HepG2 (cell line): ENCODE data around the gene PPP4R2. TPM values are rescaled to one million over a fixed set of nuclear protein-coding genes. Genes with fewer than 3 reads are reported as not detected.
A peak's percentile ranks its signal among the peaks of the same experiment; 100 is the strongest.

Experiments
- ARNTL ChIP-seq: sonication (generic); formaldehyde crosslinking; IDR thresholded peaks from 2 replicates; pipeline ENCODE4 v1.4.0; 2020; ENCODE audit warnings: mild to moderate bottlenecking, missing genetic modification reagents
- GABPB1 ChIP-seq: IDR thresholded peaks from 2 replicates; pipeline ENCODE4 v1.6.1; 2016; ENCODE audit warnings: mild to moderate bottlenecking, missing genetic modification reagents, moderate library complexity, missing compliant biosample characterization
- HDAC1 ChIP-seq: sonication (generic); formaldehyde crosslinking; IDR thresholded peaks from 2 replicates; pipeline ENCODE4 v1.5.1; 2020; ENCODE audit warnings: mild to moderate bottlenecking, missing genetic modification reagents
- HIVEP1 ChIP-seq: sonication (generic); formaldehyde crosslinking; IDR thresholded peaks from 2 replicates; pipeline ENCODE4 v1.4.0; 2020; ENCODE audit warnings: mild to moderate bottlenecking, missing genetic modification reagents
- KDM5B ChIP-seq: sonication (generic); formaldehyde crosslinking; IDR thresholded peaks from 2 replicates; pipeline ENCODE4 v1.4.0; 2020; ENCODE audit warnings: missing genetic modification reagents, mild to moderate bottlenecking, borderline replicate concordance
- KDM6A ChIP-seq: IDR thresholded peaks from 2 replicates; pipeline ENCODE4 v1.6.1; 2016; ENCODE audit warnings: low read depth
- MBD4 ChIP-seq: IDR thresholded peaks from 2 replicates; pipeline ENCODE4 v1.6.1; 2012; ENCODE audit warnings: low read length, inconsistent platforms, borderline replicate concordance
- PITX1 ChIP-seq: sonication (generic); formaldehyde crosslinking; IDR thresholded peaks from 2 replicates; pipeline ENCODE4 v1.5.1; 2020; ENCODE audit warnings: mild to moderate bottlenecking, missing genetic modification reagents
- REPIN1 ChIP-seq: sonication (generic); formaldehyde crosslinking; IDR thresholded peaks from 2 replicates; pipeline ENCODE4 v1.8.0; 2022; ENCODE audit warnings: missing genetic modification reagents, low read depth, mild to moderate bottlenecking, borderline replicate concordance
- SOX5 ChIP-seq: IDR thresholded peaks from 2 replicates; pipeline ENCODE4 v1.6.1; 2016; ENCODE audit warnings: borderline replicate concordance
- SP4 ChIP-seq: sonication (generic); formaldehyde crosslinking; IDR thresholded peaks from 2 replicates; pipeline ENCODE4 v1.8.1; 2023; ENCODE audit warnings: mild to moderate bottlenecking, missing genetic modification reagents
- TARDBP ChIP-seq: sonication (generic); formaldehyde crosslinking; IDR thresholded peaks from 2 replicates; pipeline ENCODE4 v1.8.0; 2022; ENCODE audit warnings: mild to moderate bottlenecking, missing genetic modification reagents
- XRCC5 ChIP-seq: fragments of 200-400 bp; formaldehyde crosslinking; optimal IDR thresholded peaks from 2 replicates; pipeline ENCODE3; 2017; ENCODE audit warnings: mild to moderate bottlenecking, low read length
- ZBTB8A ChIP-seq: sonication (generic); formaldehyde crosslinking; IDR thresholded peaks from 2 replicates; pipeline ENCODE4 v1.4.0; 2020; ENCODE audit warnings: mild to moderate bottlenecking, low read depth, missing genetic modification reagents, borderline replicate concordance
- ZMYM2 ChIP-seq: sonication (generic); formaldehyde crosslinking; IDR thresholded peaks from 2 replicates; pipeline ENCODE4 v1.8.0; 2022; ENCODE audit warnings: mild to moderate bottlenecking, missing genetic modification reagents
- ZNF432 ChIP-seq: sonication (generic); formaldehyde crosslinking; IDR thresholded peaks from 2 replicates; pipeline ENCODE4 v1.5.0; 2020; ENCODE audit warnings: missing genetic modification reagents, mild to moderate bottlenecking, borderline replicate concordance
- ZNF652 ChIP-seq: IDR thresholded peaks from 2 replicates; pipeline ENCODE4 v1.6.1; 2016; ENCODE audit warnings: low read depth, borderline replicate concordance
- polyA plus RNA-seq, 8 experiments: library from polyadenylated mRNA; depleted of rRNA in 3 of 8; stranded (reverse) in 7 of 8; unstranded in 1 of 8; fragments of >200 nt; fragmentation: Illumina TruSeq in 4 of 8; extraction: Trizol in 4 of 8; gene quantifications; 2 replicates each; pipeline versions ENCODE4 v1.2.1 to v1.2.3, GENCODE V29; 2011 to 2016; ENCODE audit warnings: low read depth in 4 of 8, missing spikeins in 1 of 8, mixed read lengths in 1 of 8; ENCODE audit not compliant: insufficient read depth in 1 of 8
- total RNA-seq, 5 experiments: library from RNA; depleted of rRNA; stranded (reverse); fragments of >200 nt; fragmentation: Illumina TruSeq; extraction: Trizol; gene quantifications; 2 replicates each; pipeline ENCODE4 v1.2.3, GENCODE V29; 2016; ENCODE audit warnings: low read depth in 1 of 5
- TF ChIP-seq, protein P1 (sequence below): sonication (generic); formaldehyde crosslinking; IDR thresholded peaks from 2 replicates; pipeline ENCODE4 v1.5.0; 2020; ENCODE audit warnings: missing genetic modification reagents
- TF ChIP-seq, protein P2 (sequence below): sonication (generic); formaldehyde crosslinking; IDR thresholded peaks from 2 replicates; pipeline ENCODE4 v1.8.1; 2023; ENCODE audit warnings: mild to moderate bottlenecking, missing genetic modification reagents
- TF ChIP-seq, protein P3 (sequence below): sonication (generic); formaldehyde crosslinking; IDR thresholded peaks from 2 replicates; pipeline ENCODE4 v1.5.0; 2020; ENCODE audit warnings: mild to moderate bottlenecking, missing genetic modification reagents
- TF ChIP-seq, protein P4 (sequence below): sonication (generic); formaldehyde crosslinking; IDR thresholded peaks from 2 replicates; pipeline ENCODE4 v1.4.0; 2020; ENCODE audit warnings: missing genetic modification reagents, mild to moderate bottlenecking, borderline replicate concordance
- TF ChIP-seq, protein P5 (sequence below): IDR thresholded peaks from 2 replicates; pipeline ENCODE4 v1.6.1; 2016; ENCODE audit warnings: missing compliant biosample characterization, missing genetic modification reagents, borderline replicate concordance

The PPP4R2 gene
- total and polyA plus RNA-seq, 2 of the 13 experiments (the other 11 are each of a cell fraction or from before 2014, with no cell fraction given): 22.3 to 161 TPM

DNA sequence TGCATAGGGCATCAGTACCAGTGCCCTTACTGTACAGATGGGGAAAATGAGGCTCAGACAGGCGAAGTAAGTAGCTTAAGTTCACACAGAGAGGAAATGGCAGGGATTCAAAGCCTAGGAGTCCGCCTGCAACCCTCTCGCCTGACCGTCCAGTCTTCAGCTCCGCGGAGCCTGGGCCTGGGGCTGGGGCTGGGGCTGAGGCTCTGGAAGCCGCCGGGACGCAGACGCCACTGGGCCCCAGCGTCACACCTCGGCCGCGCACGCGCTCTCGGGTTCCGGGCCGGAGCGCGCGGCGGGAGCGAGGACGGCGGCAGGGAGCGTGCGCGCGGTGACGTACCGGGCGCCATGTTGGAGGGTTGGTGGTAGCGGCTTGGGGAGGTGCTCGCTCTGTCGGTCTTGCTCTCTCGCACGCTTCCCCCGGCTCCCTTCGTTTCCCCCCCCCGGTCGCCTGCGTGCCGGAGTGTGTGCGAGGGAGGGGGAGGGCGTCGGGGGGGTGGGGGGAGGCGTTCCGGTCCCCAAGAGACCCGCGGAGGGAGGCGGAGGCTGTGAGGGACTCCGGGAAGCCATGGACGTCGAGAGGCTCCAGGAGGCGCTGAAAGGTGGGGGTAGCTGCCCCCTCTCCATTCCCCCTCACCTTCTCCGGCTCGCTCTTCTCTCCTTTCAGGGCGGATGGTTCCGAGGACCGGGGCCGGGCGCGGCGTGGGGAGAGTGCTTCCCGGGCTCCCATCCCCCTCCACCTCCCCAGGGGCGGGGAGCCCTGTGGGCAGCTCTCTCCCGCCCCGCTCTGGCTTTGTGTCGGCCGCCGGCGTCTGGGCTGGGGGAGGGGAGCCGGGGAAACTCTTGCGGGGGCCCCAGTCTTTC, at the start of gene PPP4R2 (continued):
- peak; percentile 51; the same call in 1 of the 2 replicates for TF ChIP-seq SOX5
- peak; percentile 51; the same call in 1 of the 2 replicates for TF ChIP-seq REPIN1
- no peak for TF ChIP-seq KDM6A
- no peak for TF ChIP-seq XRCC5
- TF ChIP-seq TARDBP (CRISPR knock-in tag): 0 out of 2 replicates have a peak, but pooled peaks have one; percentile 19
- no peak for TF ChIP-seq ZBTB8A (CRISPR knock-in tag)
- TF ChIP-seq HIVEP1 (CRISPR knock-in tag): no peak
- no peak for TF ChIP-seq ARNTL (CRISPR knock-in tag)
- TF ChIP-seq ZNF652 (CRISPR knock-in tag): no peak
- 0 out of 2 replicates have a peak, but pooled peaks have one; percentile 35 for TF ChIP-seq PITX1 (CRISPR knock-in tag)
- TF ChIP-seq HDAC1 (CRISPR knock-in tag): 0 out of 2 replicates have a peak, but pooled peaks have one; percentile 36
- TF ChIP-seq, protein P1, sequence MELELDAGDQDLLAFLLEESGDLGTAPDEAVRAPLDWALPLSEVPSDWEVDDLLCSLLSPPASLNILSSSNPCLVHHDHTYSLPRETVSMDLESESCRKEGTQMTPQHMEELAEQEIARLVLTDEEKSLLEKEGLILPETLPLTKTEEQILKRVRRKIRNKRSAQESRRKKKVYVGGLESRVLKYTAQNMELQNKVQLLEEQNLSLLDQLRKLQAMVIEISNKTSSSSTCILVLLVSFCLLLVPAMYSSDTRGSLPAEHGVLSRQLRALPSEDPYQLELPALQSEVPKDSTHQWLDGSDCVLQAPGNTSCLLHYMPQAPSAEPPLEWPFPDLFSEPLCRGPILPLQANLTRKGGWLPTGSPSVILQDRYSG (CRISPR knock-in tag): no peak
- TF ChIP-seq, protein P2, sequence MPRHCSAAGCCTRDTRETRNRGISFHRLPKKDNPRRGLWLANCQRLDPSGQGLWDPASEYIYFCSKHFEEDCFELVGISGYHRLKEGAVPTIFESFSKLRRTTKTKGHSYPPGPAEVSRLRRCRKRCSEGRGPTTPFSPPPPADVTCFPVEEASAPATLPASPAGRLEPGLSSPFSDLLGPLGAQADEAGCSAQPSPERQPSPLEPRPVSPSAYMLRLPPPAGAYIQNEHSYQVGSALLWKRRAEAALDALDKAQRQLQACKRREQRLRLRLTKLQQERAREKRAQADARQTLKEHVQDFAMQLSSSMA: no peak
- TF ChIP-seq, protein P3, sequence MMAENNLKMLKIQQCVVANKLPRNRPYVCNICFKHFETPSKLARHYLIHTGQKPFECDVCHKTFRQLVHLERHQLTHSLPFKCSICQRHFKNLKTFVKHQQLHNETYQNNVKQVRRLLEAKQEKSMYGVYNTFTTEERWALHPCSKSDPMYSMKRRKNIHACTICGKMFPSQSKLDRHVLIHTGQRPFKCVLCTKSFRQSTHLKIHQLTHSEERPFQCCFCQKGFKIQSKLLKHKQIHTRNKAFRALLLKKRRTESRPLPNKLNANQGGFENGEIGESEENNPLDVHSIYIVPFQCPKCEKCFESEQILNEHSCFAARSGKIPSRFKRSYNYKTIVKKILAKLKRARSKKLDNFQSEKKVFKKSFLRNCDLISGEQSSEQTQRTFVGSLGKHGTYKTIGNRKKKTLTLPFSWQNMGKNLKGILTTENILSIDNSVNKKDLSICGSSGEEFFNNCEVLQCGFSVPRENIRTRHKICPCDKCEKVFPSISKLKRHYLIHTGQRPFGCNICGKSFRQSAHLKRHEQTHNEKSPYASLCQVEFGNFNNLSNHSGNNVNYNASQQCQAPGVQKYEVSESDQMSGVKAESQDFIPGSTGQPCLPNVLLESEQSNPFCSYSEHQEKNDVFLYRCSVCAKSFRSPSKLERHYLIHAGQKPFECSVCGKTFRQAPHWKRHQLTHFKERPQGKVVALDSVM: peak; percentile 41; the same call in 1 of the 2 replicates
- TF ChIP-seq, protein P4, sequence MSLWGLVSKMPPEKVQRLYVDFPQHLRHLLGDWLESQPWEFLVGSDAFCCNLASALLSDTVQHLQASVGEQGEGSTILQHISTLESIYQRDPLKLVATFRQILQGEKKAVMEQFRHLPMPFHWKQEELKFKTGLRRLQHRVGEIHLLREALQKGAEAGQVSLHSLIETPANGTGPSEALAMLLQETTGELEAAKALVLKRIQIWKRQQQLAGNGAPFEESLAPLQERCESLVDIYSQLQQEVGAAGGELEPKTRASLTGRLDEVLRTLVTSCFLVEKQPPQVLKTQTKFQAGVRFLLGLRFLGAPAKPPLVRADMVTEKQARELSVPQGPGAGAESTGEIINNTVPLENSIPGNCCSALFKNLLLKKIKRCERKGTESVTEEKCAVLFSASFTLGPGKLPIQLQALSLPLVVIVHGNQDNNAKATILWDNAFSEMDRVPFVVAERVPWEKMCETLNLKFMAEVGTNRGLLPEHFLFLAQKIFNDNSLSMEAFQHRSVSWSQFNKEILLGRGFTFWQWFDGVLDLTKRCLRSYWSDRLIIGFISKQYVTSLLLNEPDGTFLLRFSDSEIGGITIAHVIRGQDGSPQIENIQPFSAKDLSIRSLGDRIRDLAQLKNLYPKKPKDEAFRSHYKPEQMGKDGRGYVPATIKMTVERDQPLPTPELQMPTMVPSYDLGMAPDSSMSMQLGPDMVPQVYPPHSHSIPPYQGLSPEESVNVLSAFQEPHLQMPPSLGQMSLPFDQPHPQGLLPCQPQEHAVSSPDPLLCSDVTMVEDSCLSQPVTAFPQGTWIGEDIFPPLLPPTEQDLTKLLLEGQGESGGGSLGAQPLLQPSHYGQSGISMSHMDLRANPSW: no peak
- no peak for TF ChIP-seq MBD4
- no peak for TF ChIP-seq KDM5B (CRISPR knock-in tag)
- no peak for TF ChIP-seq ZNF432 (CRISPR knock-in tag)
- TF ChIP-seq, protein P5, sequence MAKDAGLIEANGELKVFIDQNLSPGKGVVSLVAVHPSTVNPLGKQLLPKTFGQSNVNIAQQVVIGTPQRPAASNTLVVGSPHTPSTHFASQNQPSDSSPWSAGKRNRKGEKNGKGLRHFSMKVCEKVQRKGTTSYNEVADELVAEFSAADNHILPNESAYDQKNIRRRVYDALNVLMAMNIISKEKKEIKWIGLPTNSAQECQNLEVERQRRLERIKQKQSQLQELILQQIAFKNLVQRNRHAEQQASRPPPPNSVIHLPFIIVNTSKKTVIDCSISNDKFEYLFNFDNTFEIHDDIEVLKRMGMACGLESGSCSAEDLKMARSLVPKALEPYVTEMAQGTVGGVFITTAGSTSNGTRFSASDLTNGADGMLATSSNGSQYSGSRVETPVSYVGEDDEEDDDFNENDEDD: peak; percentile 93
- no peak for TF ChIP-seq ZMYM2 (CRISPR knock-in tag)
- peak; percentile 70 for TF ChIP-seq GABPB1 (CRISPR knock-in tag)
- TF ChIP-seq SP4 (CRISPR knock-in tag): peak; percentile 35; the same call in 1 of the 2 replicates
